Inflammatory macrophage treated with lipopolysaccharide for 1 hour (primary cell): Measurements from ENCODE around the gene STK32A.
"Not testable (repeated sequence)": the region's sequence is repeated elsewhere in the genome, so short reads cannot be mapped to it uniquely, and the experiment has no call there.

ENCODE experiments used
- DNase-seq, 2 donors: peaks; one replicate each; pipeline ENCODE4 v3.0.0-alpha.2; 2020 to 2022

STK32A gene

DNA sequence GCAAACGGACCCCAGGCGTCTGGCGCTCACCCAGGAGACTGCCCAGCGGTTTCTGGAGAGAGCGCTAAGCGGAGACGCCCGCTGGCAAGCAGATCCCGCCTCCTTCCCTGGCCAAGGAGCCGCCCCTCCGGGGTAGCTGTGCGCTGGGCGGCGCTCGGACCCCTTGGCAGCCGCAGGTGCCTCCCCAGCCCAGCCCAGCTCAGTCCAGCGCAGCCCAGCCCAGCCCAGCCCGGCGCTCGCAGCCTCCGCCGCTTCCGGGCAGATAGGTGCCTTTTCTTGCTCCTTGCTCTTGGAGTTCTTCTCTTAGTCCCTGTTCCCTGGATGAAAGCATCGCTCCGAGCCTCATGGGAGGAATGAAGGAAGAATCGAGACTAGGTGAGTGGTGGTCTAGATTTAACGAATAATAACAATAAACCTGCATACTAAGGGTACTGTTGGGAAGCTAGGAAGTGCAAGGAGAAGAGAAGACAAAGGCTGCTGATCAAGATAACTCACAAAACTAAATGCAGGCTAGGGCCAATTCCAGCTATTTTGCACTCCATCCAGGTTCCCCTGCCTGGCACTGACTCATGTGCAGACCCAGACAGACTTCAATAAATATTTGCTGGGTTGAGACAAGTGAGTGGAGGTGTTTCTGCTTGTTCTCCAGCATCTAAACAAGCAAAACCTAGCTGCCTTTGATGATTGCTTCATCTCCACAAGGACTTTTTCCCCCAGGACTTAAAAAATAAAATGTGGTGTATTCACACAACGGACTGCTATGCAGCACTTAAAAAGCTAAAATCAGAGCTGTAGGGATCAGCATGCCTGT lies at the start of gene STK32A:
Gene STK32A (plus strand): TSS at position 202 of the 811 bp plus-strand sequence. CDS start 4,609 bp downstream, outside the sequence.
- no peak for DNase-seq

DNA sequence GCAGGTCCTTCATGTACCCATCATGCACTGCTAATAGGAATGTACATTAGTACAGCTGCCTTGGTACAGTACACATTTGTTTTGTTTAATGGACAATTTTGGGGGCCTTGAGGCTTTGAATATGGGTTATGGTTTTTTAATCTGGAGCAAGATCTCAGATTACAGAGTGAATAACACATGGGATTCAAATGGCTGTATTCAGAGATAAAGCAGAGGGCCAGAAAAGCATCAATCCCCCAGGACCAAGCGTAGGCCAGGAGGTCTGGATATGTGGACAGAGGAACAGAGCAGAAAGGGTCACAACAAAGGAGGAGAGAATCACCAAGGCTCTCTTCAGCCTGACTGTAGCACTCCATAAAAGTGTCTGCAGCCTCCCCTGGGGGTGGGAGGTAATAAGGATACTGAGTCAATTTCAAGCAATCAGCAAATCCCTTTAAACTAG lies 47.7 kb upstream of the STK32A start:
- no peak for DNase-seq

DNA sequence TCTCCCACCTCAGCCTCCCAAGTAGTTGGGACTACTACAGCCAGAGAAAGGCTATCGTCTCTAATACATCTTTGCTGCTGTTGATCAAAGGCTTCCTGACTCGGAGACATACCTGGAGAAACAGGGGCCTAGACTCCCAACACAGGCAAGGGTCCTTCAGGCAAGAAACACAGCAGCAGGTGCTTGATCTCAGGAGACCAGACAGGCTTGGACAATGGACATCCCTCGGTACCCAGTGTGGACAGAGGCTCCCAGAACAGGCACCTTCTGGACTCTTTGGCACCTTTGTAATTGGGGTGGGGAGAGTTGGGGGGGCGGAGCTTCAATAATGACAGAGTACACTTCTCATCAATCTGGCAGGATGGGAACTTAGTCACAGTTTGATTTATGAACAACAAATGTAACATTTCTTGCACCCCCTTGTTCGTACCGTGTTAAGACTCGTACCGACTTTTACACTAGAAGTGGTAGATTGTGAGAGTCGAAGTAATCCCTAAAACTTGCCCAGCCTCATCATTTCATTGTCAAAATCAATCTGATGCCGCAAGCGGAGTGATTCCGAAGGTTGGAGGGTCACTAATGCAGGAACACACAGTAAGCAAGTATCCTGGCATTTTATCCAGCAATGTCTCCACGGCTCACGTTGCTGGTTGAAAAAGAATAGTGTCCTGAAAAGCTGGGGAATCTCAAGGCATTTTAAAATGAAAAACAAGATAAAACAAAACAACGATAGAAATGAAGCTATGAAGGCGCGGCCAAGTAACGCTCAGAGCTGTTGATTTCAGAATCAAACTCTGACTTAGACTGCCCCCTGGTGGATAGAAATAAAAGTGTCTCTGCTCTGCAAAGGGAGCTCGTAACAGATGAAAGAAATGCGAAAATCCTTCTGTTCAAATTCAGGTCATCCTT lies 46.4 kb upstream of the STK32A start:
- peak; percentile 40 to 83 for DNase-seq

DNA sequence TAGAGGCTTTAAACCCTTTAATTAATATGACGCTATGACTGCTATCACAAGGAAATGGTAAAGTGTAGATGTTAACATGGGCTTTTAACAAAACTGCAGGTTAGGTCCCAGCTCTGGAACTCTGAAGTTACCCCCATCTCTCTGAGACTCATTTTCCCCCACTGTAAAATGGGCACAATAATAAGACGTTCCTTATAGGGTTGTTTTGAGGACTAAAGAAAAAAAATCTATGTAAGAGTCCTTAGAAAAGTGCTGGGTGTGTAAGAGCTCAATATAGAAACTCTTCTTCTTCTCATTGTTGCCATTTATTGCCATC lies 45.8 kb upstream of the STK32A start:
- no peak for DNase-seq

DNA sequence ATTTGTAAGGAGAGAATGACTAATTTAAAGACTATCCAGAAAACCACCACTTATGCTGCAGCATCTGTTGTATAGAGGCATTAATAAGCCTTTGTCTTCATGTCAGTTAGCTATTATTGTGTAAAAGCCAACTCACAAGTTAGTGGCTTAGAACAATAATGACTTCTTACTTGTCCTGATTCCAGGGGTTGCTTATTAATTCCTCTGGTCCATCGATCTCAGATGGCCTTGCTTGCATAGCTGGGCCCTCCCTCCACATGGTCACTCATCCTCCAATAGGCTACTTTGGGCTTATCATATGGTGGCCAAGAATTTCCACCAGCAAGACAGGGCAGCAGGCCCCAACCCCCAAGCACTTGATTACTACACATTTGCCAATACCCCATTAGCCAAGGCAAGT lies 44.5 kb upstream of the STK32A start:
- DNase-seq = no peak

DNA sequence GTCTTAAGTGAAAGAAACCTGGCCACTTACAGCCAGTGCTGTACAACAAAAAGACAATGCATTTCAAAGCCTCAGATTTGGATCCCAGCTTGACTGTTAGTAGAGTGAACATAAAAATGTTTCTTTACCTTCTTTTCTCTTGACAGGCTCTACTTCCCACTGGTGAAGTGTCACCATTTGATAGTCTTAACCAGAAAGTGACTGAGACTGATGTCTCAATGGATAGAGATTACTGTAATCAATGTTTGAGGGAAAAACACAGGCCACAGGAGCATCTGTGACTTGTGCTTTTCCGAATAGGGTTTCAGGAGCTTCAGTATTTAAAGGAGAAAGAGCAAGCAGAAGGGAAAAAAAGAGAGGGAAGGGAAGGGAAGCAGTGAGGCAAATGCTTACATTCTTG lies 41.7 kb upstream of the STK32A start:
- no peak for DNase-seq

DNA sequence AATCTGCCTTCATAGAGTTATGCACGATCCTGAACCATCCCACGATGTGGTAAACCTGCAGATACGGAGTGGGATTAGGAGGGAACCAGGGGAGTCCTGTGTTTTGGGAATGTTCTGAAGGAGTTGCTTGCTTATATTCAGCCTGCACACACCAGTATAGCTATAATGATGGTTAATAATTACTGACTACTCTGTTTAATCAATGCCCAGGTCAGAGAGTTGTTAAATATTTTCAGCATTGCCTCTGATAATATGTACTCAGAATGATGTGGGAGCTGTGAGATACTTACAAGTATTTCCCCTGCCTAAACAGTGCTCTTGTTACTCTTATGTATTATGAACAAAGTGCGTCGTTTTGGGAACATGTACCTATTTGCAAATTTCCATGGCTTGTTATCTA lies 34.8 kb upstream of the STK32A start:
- no peak for DNase-seq

DNA sequence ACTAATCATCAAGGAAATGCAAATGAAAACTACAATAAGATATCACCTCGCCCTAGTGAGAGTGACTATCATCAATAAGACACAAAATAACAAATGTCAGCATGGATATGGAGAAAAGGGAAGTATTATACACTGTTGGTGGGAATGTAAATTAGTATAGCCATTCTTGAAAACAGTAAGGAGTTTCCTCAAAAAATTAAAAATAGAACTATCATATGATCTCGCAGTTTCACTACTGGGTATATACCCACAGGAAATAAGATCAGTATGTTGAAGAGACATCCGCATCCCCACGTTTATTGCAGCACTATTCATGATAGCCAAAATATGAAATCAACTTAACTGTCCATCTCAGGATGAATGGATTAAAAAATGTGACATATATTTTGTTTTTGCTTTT lies 31.6 kb upstream of the STK32A start:
- peak; percentile 49 to 68 for DNase-seq

DNA sequence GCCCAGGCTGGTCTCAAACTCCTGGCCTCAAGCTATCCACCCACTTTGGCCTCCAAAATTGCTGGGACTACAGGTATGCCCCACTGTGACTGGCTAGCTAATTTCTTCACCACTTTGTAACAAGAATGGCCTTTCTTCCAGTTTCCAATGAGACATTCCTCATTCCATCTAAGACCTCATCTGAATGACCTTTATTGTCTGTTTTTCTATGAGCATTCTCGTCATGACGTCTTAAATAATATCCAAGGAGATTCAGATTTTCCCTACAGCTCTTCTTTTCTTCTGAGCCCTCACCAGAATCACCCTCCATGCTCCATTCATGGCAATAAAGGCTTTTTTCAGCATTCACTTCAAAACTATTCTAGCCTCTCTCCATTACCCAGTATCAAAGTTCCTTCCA lies 30.2 kb upstream of the STK32A start:
- DNase-seq = no peak

DNA sequence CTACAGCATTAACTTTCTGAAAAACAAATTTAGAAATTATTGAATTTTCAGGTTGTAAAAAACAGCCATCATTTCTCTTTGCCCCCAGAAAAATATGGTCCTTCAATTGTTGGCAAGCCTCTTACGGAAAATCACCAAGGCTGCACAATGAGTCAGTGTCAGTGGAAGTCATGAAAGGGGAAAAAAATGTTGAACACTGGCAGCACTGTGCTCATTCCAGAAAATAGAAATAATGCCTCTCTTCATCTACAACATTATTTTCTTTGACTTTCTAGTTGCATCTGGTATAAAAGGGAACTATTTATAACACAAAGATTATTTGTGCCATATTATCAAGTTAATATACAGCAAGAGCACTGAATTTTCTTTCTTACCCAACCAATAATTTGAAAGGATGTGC lies 26.7 kb upstream of the STK32A start:
- DNase-seq = no peak

DNA sequence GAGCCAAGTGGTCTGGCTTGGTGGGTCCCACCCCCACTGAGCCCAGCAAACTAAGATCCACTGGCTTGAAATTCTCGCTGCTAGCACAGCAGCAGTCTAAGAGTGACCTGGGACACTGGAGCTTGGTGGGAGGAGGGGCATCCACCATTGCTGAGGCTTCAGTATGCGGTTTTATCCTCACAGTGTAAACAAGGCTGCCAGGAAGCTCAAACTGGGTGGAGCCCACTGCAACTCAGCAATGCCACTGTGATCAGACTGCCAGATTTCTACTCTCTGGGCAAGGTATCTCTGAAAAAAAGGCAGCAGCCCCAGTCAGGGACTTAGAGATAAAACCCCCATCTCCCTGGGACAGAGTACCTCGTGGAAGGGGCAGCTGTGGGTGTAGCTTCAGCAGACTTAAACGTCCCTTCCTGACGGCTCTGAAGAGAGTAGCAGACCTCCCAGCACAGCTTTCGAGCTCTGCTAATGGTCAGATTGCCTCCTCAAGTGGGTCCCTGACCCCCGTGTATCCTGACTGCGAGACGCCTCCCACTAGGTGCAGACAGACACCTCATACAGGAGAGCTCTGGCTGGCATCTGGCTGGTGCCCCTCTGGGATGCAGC lies 18.2 kb upstream of the STK32A start:
- DNase-seq = no peak

DNA sequence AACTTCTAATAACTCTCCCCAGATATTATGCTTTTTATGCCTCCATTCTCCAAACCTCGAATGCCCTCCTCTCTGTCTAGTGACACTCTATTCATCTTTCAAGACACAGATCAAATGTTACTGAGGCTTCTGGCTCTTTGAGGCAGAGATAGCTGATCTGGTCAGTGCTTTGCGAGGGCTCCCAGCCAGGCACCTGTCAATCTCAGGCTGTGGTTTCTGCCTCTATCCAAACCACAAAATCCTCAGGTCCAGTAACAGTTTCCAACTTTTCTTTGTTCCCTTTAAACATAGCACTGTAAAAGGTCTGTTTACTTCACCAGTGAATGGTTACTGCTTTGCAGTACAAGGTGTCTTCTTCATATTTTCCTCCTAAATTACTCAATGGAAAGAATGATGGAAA lies 11.5 kb upstream of the STK32A start:
- no peak for DNase-seq

DNA sequence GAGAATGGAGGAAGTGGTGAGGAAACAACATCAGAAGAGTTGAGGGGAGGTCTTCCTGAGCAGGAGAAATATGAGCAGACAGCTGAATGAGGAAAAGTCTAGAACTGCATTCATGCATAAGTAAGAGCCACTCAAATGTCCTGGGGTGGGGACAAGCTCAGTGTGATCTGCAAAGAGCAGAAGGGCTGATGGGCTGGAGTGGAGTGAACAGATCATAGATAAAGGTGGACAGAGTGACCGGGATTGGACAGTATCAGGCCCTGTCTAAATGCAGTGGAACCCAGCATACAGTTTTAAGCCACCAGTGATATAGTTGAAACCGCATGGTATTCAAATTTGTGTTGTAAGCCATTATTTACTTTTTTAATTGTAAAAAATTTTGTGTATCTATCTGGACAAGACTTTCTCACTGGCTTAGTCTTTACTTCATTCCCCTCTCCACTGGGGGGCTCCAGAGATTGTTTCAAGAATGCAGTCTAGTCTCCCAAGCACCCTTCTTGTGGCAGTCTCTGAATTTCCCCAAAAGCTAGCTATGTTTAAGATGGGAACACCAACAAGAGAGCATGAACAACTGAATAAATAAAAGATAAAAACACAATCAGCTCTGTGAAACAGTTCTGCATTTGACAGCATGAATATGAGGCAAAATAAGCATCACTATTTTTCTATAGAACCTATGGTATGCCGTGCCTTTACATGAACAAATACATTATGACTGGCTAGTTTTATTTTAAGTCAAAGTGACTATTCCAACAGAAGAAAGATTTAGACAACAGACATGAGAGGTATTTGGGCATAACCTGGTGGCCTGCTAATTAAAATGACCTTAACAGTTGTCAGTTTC lies 10.7 kb upstream of the STK32A start:
- peak; percentile 18 to 49 for DNase-seq

DNA sequence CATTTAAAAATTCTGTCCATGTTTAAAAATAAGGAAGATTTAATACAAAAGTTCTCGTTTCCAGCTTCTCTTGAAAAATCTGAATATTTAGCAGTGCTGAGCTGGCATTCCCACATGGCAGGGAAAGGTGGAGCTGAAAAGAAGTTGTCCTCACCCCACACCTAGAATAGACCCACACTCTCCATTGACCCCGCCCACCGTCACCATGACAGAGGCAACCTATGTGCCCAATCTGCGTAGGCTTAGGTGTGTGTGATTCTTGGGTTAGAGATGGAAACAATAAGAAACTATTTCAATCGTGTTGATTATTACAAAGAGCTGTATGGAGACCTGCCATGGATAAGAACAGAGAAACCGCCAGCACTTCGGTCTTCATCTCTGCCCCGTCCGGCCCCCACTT lies 8.9 kb upstream of the STK32A start:
- DNase-seq = no peak

DNA sequence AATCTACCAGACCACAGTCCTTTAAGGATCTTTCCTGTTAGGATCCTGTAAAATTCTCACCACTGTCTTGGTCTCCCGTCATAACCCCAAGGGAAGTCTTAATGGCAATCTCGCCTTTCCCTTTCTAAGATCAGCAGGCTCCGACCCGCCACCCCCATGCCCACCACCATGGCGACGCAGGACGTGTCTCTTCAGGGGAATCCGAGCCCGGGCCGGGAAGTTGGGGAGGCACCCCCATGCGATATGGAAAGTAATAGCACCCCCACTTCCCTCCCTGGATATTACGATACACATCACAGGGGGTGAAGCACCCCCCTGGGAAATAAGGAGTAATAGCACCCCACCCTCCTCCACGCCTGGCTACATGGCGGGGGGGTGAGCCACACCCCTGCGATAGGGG lies 8.3 kb upstream of the STK32A start:
- DNase-seq = no peak

DNA sequence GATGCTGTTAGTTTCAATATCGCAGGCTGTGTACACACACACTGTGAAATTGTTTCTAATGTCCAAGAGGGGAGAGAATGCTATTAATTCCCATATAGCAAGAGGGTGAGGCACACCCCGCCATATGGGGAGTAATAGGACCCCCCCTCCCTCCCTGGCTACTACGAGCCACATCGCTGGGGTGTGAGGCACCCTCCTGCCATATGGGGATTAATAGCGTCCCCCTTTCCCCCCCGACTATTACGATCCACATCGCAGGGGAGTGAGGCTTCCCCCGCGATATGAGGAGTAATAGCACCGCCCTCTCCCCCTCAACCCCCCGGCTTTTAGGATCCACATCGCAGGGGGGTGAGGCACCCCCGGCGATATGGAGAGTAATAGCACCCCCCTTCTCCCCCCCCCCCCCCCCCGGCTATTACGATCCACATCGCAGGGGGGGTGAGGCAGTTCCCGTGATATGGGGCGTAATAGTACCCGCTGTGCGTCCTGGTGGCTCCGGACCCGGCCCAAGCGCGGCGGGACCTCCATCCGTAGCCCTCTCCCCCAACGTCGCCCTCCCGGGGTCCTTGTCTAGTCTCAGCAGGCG lies 494 bp upstream of the STK32A start:
- DNase-seq = no peak

DNA sequence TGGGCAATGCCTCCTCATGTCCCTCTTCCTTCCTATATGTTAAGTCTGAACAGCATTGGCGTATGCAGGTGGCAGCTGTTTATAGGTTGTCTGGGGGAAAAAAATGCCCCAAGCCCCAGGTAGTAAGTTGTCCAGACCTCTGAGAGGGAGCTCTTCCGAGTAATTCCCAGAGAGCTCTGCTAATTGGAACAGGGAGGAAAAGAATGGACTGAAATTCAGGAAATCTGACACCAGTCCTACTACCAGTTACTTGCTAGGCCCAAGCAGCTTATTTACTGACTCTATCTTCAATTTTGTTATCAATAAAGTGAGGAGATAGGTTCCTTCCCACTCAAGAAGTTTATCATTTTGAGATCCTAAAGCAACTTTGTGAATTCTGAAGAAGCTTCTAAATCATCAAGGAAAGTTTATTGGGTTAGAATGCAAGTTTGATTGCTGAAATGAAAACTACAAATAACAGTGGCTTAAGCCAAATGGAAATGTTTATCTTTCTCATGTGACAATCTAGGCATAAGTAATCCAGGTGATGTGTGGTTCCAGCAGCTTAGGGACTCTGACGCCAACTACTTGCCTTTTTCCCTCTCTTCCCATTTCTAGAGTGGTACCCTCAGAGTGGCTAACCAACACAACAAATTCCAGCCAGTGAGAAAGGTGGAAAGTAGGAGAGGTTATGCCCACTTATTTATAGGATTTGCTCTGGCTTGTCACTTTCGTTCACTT lies 5.6 kb downstream of the STK32A start:
- DNase-seq = no peak

DNA sequence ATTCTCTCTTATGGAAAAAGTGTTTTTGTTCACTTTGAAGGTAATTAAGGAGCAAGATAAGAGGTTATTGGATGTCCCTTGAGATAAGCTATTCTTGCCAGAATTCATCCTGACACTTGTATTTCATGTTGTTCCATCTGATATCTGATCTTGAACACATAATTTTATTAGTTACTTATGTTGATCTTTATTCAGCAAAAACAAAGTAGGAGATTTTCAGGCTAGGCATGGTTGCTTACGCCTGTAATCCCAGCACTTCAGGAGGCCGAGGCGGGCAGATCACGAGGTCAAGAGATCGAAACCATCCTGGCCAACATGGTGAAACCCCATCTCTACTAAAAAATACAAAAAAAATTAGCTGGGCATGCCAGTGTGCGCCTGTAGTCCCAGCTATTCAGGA lies 8.4 kb downstream of the STK32A start:
- not testable (repeated sequence) for DNase-seq

DNA sequence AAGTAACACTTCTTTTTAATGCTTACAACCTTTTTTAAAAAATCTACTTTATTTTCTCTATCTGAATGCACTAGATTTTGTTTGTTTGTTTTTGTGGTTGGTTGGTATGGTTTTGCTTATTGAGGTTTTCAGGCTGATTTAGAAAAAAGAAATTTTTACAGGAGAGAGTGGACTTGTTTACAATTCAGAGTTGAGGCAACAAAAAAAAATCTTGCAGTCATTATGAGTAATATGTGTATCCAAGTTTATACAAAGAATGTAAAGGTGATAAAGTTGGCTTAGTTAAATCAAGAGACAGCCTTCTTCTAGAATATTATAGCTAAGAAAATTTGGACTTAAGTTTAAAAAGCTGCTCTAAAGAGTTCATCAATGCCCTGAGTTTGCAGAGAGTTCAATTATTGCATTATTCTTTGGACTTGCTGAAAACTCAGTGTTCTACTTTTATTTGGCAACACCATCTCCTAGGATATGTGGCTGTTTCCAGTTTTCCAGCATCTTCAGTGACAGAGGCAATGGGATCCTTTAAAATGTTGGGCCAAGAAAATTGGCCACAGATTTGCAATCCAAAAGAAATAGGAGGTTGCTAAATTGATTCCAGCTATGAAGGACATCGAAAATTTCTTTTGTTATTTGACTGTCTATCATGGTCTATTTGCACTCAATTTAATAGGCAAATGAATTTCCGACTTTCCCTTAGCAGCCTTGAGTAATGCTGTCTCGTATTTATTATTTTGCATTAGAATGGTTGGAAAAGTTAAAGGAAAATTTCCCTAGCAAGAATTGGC lies 10.7 kb downstream of the STK32A start:
- DNase-seq = no peak

DNA sequence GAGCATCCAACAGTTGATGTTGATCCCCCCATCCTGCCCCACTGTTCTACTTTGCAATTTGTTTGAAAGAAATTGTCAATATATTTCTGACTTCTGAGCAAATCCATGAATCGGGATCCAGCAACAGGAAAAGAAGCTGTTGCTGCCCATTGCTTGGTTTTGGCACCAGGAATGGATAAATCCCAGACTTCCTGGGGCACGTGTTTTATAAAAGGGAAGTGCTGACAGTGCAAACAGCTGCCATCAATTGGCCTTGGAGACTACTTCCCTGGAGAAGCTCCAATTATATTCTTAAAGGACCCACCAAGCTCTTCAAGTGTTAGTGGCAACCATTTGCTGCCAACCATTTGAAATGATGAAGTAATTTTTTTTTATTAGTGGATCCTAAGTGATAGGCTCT lies 13.7 kb downstream of the STK32A start:
- no peak for DNase-seq

DNA sequence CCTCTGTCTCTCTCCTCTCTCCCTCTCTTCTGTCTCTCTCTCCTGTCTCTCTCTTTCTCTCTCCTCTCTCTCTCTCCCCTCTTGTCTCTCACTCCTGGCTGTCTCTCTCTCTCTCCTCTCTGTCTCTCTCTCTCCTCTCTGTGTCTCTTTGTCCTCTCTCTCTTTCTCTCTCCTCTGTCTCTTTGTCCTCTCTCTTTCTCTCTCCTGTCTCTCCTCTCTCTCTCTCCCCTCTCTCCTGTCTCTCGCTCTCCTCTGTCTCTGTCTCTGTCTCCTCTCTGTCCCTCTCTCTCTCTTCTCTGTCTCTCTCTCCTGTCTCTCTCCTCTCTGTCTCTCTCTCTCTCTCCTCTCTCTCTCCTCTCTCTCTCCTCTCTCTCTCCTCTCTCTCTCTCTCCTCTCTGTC lies 25.0 kb downstream of the STK32A start:
- no peak for DNase-seq
